ENCODE measurements around the gene MLX. TPM values are rescaled to one million over a fixed set of nuclear protein-coding genes. Genes with fewer than 3 reads are reported as not detected.
"Not testable (repeated sequence)": the region's sequence is repeated elsewhere in the genome, so short reads cannot be mapped to it uniquely, and the experiment has no call there.

The MLX gene
- polyA plus RNA-seq, 1 donor = 52.0 TPM

GRCh38 chr17:42555961-42556617, 10.8 kb upstream of the MLX start:
- not testable (repeated sequence) for DNase-seq; H3K4me3 ChIP-seq (ENCODE audit: low read length); H3K36me3 ChIP-seq (ENCODE audit: control insufficient read depth, insufficient read depth, low read length); H3K27ac ChIP-seq (ENCODE audit: low read length); H3K9me3 ChIP-seq (ENCODE audit: control insufficient read depth, low read depth, low read length); H3K27me3 ChIP-seq (ENCODE audit: control insufficient read depth, insufficient read depth, low read length)
- H3K4me1 ChIP-seq (ENCODE audit: control insufficient read depth, insufficient read depth, low read length) = peaks cover 15% of the 10 kb centered on the region
- no CpG with 5 or more reads among the region's 5 CpGs for WGBS (ENCODE audit: insufficient coverage, low lambda C conversion rate)

GRCh38 chr17:42559075-42559474, 7.8 kb upstream of the MLX start:
- H3K27ac ChIP-seq (ENCODE audit: low read length) = no peak overlapping the region
- H3K4me3 ChIP-seq (ENCODE audit: low read length) = no peak overlapping the region
- DNase-seq = no peak
- no peaks in the 10 kb centered on the region for H3K27me3 ChIP-seq (ENCODE audit: control insufficient read depth, insufficient read depth, low read length)
- peaks cover 3% of the 10 kb centered on the region for H3K36me3 ChIP-seq (ENCODE audit: control insufficient read depth, insufficient read depth, low read length)
- WGBS (ENCODE audit: insufficient coverage, low lambda C conversion rate) = no CpG with 5 or more reads among the region's 6 CpGs
- peaks cover 25% of the 10 kb centered on the region for H3K4me1 ChIP-seq (ENCODE audit: control insufficient read depth, insufficient read depth, low read length)
- no peaks in the 10 kb centered on the region for H3K9me3 ChIP-seq (ENCODE audit: control insufficient read depth, low read depth, low read length)

- Histone ChIP-seq H3K36me3 (ENCODE audit: control insufficient read depth, insufficient read depth, low read length) (peaks cover 15% of the 10 kb centered on the region), H3K27ac (ENCODE audit: low read length) (no peak overlapping the region), H3K4me1 (ENCODE audit: control insufficient read depth, insufficient read depth, low read length) (peaks cover 28% of the 10 kb centered on the region), H3K4me3 (ENCODE audit: low read length) (no peak overlapping the region), H3K27me3 (ENCODE audit: control insufficient read depth, insufficient read depth, low read length) (no peaks in the 10 kb centered on the region), H3K9me3 (ENCODE audit: control insufficient read depth, low read depth, low read length) (no peaks in the 10 kb centered on the region)
- no CpG with 5 or more reads among the region's 3 CpGs for WGBS (ENCODE audit: insufficient coverage, low lambda C conversion rate)
- DNase-seq = no peak
Measured at GRCh38 chr17:42560246-42560645, 6.7 kb upstream of the MLX start.

- H3K9me3 ChIP-seq (ENCODE audit: control insufficient read depth, low read depth, low read length) = no peaks in the 10 kb centered on the region
- H3K36me3 ChIP-seq (ENCODE audit: control insufficient read depth, insufficient read depth, low read length) = peaks cover 26% of the 10 kb centered on the region
- H3K4me3 ChIP-seq (ENCODE audit: low read length) = peak within 1 kb of the TSS; percentile 81
- H3K4me1 ChIP-seq (ENCODE audit: control insufficient read depth, insufficient read depth, low read length) = peaks cover 30% of the 10 kb centered on the region
- DNase-seq = peak; percentile 95 to 96
- H3K27me3 ChIP-seq (ENCODE audit: control insufficient read depth, insufficient read depth, low read length) = no peaks in the 10 kb centered on the region
- peak within 1 kb of the TSS; percentile 85 for H3K27ac ChIP-seq (ENCODE audit: low read length)
- WGBS (ENCODE audit: insufficient coverage, low lambda C conversion rate) = no CpG with 5 or more reads among the region's 26 CpGs
Measured at GRCh38 chr17:42561897-42562387, 5.0 kb upstream of the MLX start, which contains the start of gene COASY. Gene COASY (plus strand): TSS chr17:42562148. CDS start chr17:42562623, 475 bp downstream.

GRCh38 chr17:42562388-42563142, 4.3 kb upstream of the MLX start:
- Histone ChIP-seq H3K36me3 (ENCODE audit: control insufficient read depth, insufficient read depth, low read length) (peaks cover 26% of the 10 kb centered on the region), H3K27ac (ENCODE audit: low read length) (peak overlapping the region; percentile 85), H3K4me3 (ENCODE audit: low read length) (peak overlapping the region; percentile 81), H3K9me3 (ENCODE audit: control insufficient read depth, low read depth, low read length) (no peaks in the 10 kb centered on the region), H3K27me3 (ENCODE audit: control insufficient read depth, insufficient read depth, low read length) (no peaks in the 10 kb centered on the region), H3K4me1 (ENCODE audit: control insufficient read depth, insufficient read depth, low read length) (peaks cover 30% of the 10 kb centered on the region)
- peak; percentile 35 to 71 for DNase-seq
- no CpG with 5 or more reads among the region's 48 CpGs for WGBS (ENCODE audit: insufficient coverage, low lambda C conversion rate)

- Histone ChIP-seq H3K4me1 (ENCODE audit: control insufficient read depth, insufficient read depth, low read length) (peaks cover 33% of the 10 kb centered on the region), H3K36me3 (ENCODE audit: control insufficient read depth, insufficient read depth, low read length) (peaks cover 26% of the 10 kb centered on the region), H3K27ac (ENCODE audit: low read length) (peak overlapping the region; percentile 85), H3K9me3 (ENCODE audit: control insufficient read depth, low read depth, low read length) (no peaks in the 10 kb centered on the region), H3K27me3 (ENCODE audit: control insufficient read depth, insufficient read depth, low read length) (no peaks in the 10 kb centered on the region), H3K4me3 (ENCODE audit: low read length) (peak overlapping the region; percentile 81)
- no peak for DNase-seq
- WGBS (ENCODE audit: insufficient coverage, low lambda C conversion rate) = no CpG with 5 or more reads among the region's 14 CpGs
Measured at GRCh38 chr17:42563143-42563509, 3.8 kb upstream of the MLX start.

- H3K36me3 ChIP-seq (ENCODE audit: control insufficient read depth, insufficient read depth, low read length) = peaks cover 28% of the 10 kb centered on the region
- no peaks in the 10 kb centered on the region for H3K27me3 ChIP-seq (ENCODE audit: control insufficient read depth, insufficient read depth, low read length)
- peaks cover 38% of the 10 kb centered on the region for H3K4me1 ChIP-seq (ENCODE audit: control insufficient read depth, insufficient read depth, low read length)
- no CpG with 5 or more reads among the region's 1 CpG for WGBS (ENCODE audit: insufficient coverage, low lambda C conversion rate)
- no peak overlapping the region for H3K27ac ChIP-seq (ENCODE audit: low read length)
- no peak for DNase-seq
- H3K4me3 ChIP-seq (ENCODE audit: low read length) = peak overlapping the region; percentile 81
- H3K9me3 ChIP-seq (ENCODE audit: control insufficient read depth, low read depth, low read length) = no peaks in the 10 kb centered on the region
Measured at GRCh38 chr17:42563543-42563942, 3.4 kb upstream of the MLX start.

GRCh38 chr17:42563950-42564349, 3.0 kb upstream of the MLX start:
- Histone ChIP-seq H3K4me3 (ENCODE audit: low read length) (no peak overlapping the region), H3K27me3 (ENCODE audit: control insufficient read depth, insufficient read depth, low read length) (no peaks in the 10 kb centered on the region), H3K4me1 (ENCODE audit: control insufficient read depth, insufficient read depth, low read length) (peaks cover 42% of the 10 kb centered on the region), H3K27ac (ENCODE audit: low read length) (no peak overlapping the region), H3K36me3 (ENCODE audit: control insufficient read depth, insufficient read depth, low read length) (peaks cover 32% of the 10 kb centered on the region), H3K9me3 (ENCODE audit: control insufficient read depth, low read depth, low read length) (no peaks in the 10 kb centered on the region)
- WGBS (ENCODE audit: insufficient coverage, low lambda C conversion rate) = no CpG with 5 or more reads among the region's 9 CpGs
- no peak for DNase-seq

GRCh38 chr17:42564815-42565522, 1.9 kb upstream of the MLX start:
- no peak for DNase-seq
- H3K4me3 ChIP-seq (ENCODE audit: low read length) = no peak overlapping the region
- no peaks in the 10 kb centered on the region for H3K9me3 ChIP-seq (ENCODE audit: control insufficient read depth, low read depth, low read length)
- no peaks in the 10 kb centered on the region for H3K27me3 ChIP-seq (ENCODE audit: control insufficient read depth, insufficient read depth, low read length)
- peaks cover 47% of the 10 kb centered on the region for H3K4me1 ChIP-seq (ENCODE audit: control insufficient read depth, insufficient read depth, low read length)
- no peak overlapping the region for H3K27ac ChIP-seq (ENCODE audit: low read length)
- no CpG with 5 or more reads among the region's 15 CpGs for WGBS (ENCODE audit: insufficient coverage, low lambda C conversion rate)
- peaks cover 42% of the 10 kb centered on the region for H3K36me3 ChIP-seq (ENCODE audit: control insufficient read depth, insufficient read depth, low read length)

- H3K27me3 ChIP-seq (ENCODE audit: control insufficient read depth, insufficient read depth, low read length) = no peaks in the 10 kb centered on the region
- H3K27ac ChIP-seq (ENCODE audit: low read length) = no peak overlapping the region
- no peak overlapping the region for H3K4me3 ChIP-seq (ENCODE audit: low read length)
- no peaks in the 10 kb centered on the region for H3K9me3 ChIP-seq (ENCODE audit: control insufficient read depth, low read depth, low read length)
- no peak for DNase-seq
- no CpG with 5 or more reads among the region's 16 CpGs for WGBS (ENCODE audit: insufficient coverage, low lambda C conversion rate)
- peaks cover 47% of the 10 kb centered on the region for H3K4me1 ChIP-seq (ENCODE audit: control insufficient read depth, insufficient read depth, low read length)
- peaks cover 47% of the 10 kb centered on the region for H3K36me3 ChIP-seq (ENCODE audit: control insufficient read depth, insufficient read depth, low read length)
Measured at GRCh38 chr17:42565523-42566214, 1.2 kb upstream of the MLX start.

All from large intestine (tissue), 3 donors.